Measurements from ENCODE around the gene USP30. TPM values are rescaled to one million over a fixed set of nuclear protein-coding genes. Genes with fewer than 3 reads are reported as not detected.

USP30 gene
- total RNA-seq, 1 donor from 2014 or later: 13.3 TPM

- Mint-ChIP-seq H3K27ac (ENCODE audit: unreplicated experiment) (no peak overlapping the region), H3K27me3 (ENCODE audit: low read depth) (no peaks in the 10 kb centered on the region), H3K36me3 (ENCODE audit: low read depth) (no peaks in the 10 kb centered on the region), H3K9me3 (ENCODE audit: low read depth) (no peaks in the 10 kb centered on the region), H3K4me1 (ENCODE audit: low read depth) (no peaks in the 10 kb centered on the region), H3K4me3 (ENCODE audit: unreplicated experiment) (no peak overlapping the region)
- DNase-seq (ENCODE audit: low spot score): no peak
- TF ChIP-seq CTCF (IDR thresholded peaks at IDR 0.05): no peak
These were observed 69.0 kb downstream of the USP30 start for GRCh38 chr12:109121346-109121880.

DNA sequence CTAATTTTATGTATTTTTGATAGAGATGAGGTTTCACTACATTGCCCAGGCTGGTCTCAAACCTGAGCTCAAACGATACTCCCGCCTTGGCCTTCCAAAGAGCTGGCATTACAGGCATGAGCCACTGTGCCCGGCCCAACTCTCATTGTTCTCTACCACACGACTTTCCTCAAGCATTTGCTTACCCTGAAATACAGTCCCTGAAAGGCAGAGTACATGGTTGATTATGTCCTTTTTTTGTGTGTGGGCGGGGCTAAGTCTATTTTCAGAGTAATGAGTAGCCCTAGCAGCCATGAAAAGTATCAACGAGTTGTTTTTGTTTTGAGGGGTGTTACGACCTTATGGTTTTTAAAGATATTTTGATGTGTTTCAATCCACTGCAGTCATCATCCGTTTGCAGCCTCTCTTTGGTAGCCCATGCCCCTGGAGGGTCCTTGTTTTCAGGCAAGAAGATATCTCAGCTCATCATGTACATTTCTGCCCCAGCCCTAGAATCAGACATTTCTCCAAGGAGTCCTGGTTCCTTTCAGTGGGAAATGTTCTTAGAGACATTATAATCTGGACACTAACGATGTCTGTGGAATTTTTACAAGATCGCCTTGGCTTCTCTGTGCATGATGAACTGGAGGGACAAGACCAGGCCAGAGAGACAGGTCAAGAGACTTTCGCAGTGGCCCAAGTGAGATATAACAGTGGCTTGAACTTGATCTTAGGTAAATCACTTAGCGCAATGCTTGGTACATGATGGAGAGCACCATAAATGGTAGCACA is 72.7 kb downstream of the USP30 start:
- no peak overlapping the region for H3K27ac Mint-ChIP-seq (ENCODE audit: unreplicated experiment)
- no peak overlapping the region for H3K4me3 Mint-ChIP-seq (ENCODE audit: unreplicated experiment)
- no peak for DNase-seq (ENCODE audit: low spot score)
- H3K9me3 Mint-ChIP-seq (ENCODE audit: low read depth): no peaks in the 10 kb centered on the region
- peaks cover 3% of the 10 kb centered on the region for H3K27me3 Mint-ChIP-seq (ENCODE audit: low read depth)
- no peak for TF ChIP-seq CTCF (IDR thresholded peaks at IDR 0.05)
- H3K4me1 Mint-ChIP-seq (ENCODE audit: low read depth): no peaks in the 10 kb centered on the region
- H3K36me3 Mint-ChIP-seq (ENCODE audit: low read depth): no peaks in the 10 kb centered on the region

DNA sequence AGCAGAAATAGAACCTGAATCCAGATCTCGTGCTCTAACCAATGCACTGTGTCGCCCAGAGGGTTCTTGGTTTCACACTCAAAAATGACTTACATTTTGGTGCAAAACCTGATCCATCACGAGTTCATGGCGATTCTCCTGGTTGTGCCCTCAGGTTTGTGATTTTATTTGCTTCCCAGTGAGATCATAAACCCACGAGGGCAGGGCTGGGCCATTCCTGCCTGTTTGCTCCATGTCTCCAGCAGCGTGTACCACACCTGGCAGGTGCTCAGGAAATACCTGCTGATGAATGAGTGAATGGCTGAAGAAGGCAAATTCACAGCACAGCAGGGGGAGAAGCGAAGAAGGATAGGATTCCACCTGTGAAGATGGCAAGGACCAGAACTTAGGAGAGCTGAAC is 73.4 kb downstream of the USP30 start:
- TF ChIP-seq CTCF (IDR thresholded peaks at IDR 0.05): no peak
- no peaks in the 10 kb centered on the region for H3K4me1 Mint-ChIP-seq (ENCODE audit: low read depth)
- no peak for DNase-seq (ENCODE audit: low spot score)
- H3K36me3 Mint-ChIP-seq (ENCODE audit: low read depth): no peaks in the 10 kb centered on the region
- H3K27me3 Mint-ChIP-seq (ENCODE audit: low read depth): peaks cover 4% of the 10 kb centered on the region
- no peaks in the 10 kb centered on the region for H3K9me3 Mint-ChIP-seq (ENCODE audit: low read depth)
- H3K4me3 Mint-ChIP-seq (ENCODE audit: unreplicated experiment): no peak overlapping the region
- no peak overlapping the region for H3K27ac Mint-ChIP-seq (ENCODE audit: unreplicated experiment)

DNA sequence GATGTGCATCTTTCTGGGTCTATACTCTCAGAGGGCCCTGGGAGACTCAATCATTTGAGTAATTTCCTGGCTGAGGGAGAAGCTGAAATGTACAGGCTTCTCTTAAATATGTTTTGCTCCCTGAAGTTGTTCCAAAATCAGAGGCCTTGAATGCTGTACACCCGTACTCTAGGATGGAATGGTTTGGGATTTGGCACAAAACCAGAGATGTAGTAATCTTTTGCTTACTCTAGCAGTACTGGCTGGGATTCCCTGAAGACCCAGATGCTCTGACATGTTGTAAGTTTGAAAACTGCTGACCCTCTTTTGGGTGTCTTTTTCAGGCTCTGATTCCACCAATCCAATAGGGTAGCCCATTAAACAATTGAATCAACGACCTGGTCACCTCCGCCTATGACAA is 74.4 kb downstream of the USP30 start:
- Mint-ChIP-seq H3K9me3 (ENCODE audit: low read depth) (no peaks in the 10 kb centered on the region), H3K4me3 (ENCODE audit: unreplicated experiment) (no peak overlapping the region), H3K36me3 (ENCODE audit: low read depth) (no peaks in the 10 kb centered on the region), H3K27ac (ENCODE audit: unreplicated experiment) (no peak overlapping the region), H3K4me1 (ENCODE audit: low read depth) (no peaks in the 10 kb centered on the region), H3K27me3 (ENCODE audit: low read depth) (peaks cover 6% of the 10 kb centered on the region)
- TF ChIP-seq CTCF (IDR thresholded peaks at IDR 0.05): no peak
- no peak for DNase-seq (ENCODE audit: low spot score)

- H3K27me3 Mint-ChIP-seq (ENCODE audit: low read depth): peaks cover 6% of the 10 kb centered on the region
- no peak overlapping the region for H3K27ac Mint-ChIP-seq (ENCODE audit: unreplicated experiment)
- no peak overlapping the region for H3K4me3 Mint-ChIP-seq (ENCODE audit: unreplicated experiment)
These were observed 75.3 kb downstream of the USP30 start for GRCh38 chr12:109127533-109128242.

More at GRCh38 chr12:109127533-109128242, 75.3 kb downstream of the USP30 start:
- Mint-ChIP-seq H3K36me3 (ENCODE audit: low read depth) (no peaks in the 10 kb centered on the region), H3K9me3 (ENCODE audit: low read depth) (no peaks in the 10 kb centered on the region), H3K4me1 (ENCODE audit: low read depth) (no peaks in the 10 kb centered on the region)
- TF ChIP-seq CTCF (IDR thresholded peaks at IDR 0.05): no peak
- no peak for DNase-seq (ENCODE audit: low spot score)

Measured in chondrocyte (in vitro differentiated cells).